AG04450 (cell line): ENCODE measurements around the gene CDH4. TPM values are rescaled to one million over a fixed set of nuclear protein-coding genes. Genes with fewer than 3 reads are reported as not detected.

ENCODE experiments used
- CTCF ChIA-PET: fragments of 300-600, 350-600 bp; formaldehyde crosslinking; extraction: SDS; loops from one replicate; lab custom pipeline; 2022; ENCODE audit warnings: antibody characterized with exemption, inconsistent platforms; lab: Charles Lee
- POLR2A ChIA-PET: fragments of 350-600 bp; formaldehyde crosslinking; extraction: SDS; loops from one replicate; lab custom pipeline; 2021; ENCODE audit warnings: antibody characterized with exemption, inconsistent platforms; lab: Yijun Ruan, JAX
- DNase-seq: peaks from one replicate; pipeline ENCODE4 v3.0.0-alpha.2; 2011; ENCODE audit warnings: low read depth, low spot score
- H3K27ac ChIP-seq: one replicate; pipeline ENCODE4 v1.5.1; 2012; ENCODE audit warnings: low read depth, low read length, control low read depth
- H3K27me3 ChIP-seq: one replicate; pipeline ENCODE4 v1.6.0; 2012; ENCODE audit warnings: low read length; ENCODE audit not compliant: control insufficient read depth, insufficient read depth
- H3K4me3 ChIP-seq: 2 replicates; pipeline ENCODE4 v1.5.1; 2011; ENCODE audit warnings: mild to moderate bottlenecking, low read depth, low read length, control low read depth
- H3K9me3 ChIP-seq: 2 replicates; pipeline ENCODE4 v1.5.1; 2012; ENCODE audit warnings: low read length; ENCODE audit not compliant: control insufficient read depth, insufficient read depth
- CTCF ChIP-seq: IDR thresholded peaks from 2 replicates; pipeline ENCODE4 v1.5.1; 2011; ENCODE audit warnings: low read depth, low read length, control low read depth, inconsistent platforms
- polyA plus RNA-seq: library from polyadenylated mRNA; depleted of rRNA; stranded (reverse); fragments of >200 nt; gene quantifications from 2 replicates; pipeline ENCODE4 v1.2.3, GENCODE V29; 2011

Gene CDH4
- polyA plus RNA-seq, 1 experiment: 1.6 TPM

- Histone ChIP-seq H3K27ac (no peak overlapping the region), H3K27me3 (peaks cover 7% of the 10 kb centered on the region), H3K4me3 (no peak overlapping the region), H3K9me3 (no peaks in the 10 kb centered on the region; the same call in 1 of the 2 replicates)
- no peak for TF ChIP-seq CTCF
- no peak for DNase-seq
- ChIA-PET POLR2A (no interaction called here), CTCF (no interaction called here)
Observed at GRCh38 chr20:61737812-61738443, 485.9 kb downstream of the CDH4 start.

GRCh38 chr20:61738601-61739069 lies 486.6 kb downstream of the CDH4 start:
- POLR2A ChIA-PET: no interaction called here

GRCh38 chr20:61739086-61739831 lies 487.2 kb downstream of the CDH4 start:
- Histone ChIP-seq H3K4me3 (no peak overlapping the region), H3K9me3 (no peaks in the 10 kb centered on the region; the same call in 1 of the 2 replicates)
- no peak for TF ChIP-seq CTCF

More at GRCh38 chr20:61738601-61739069, 486.6 kb downstream of the CDH4 start:
- Histone ChIP-seq H3K9me3 (no peaks in the 10 kb centered on the region; the same call in 1 of the 2 replicates), H3K27ac (no peak overlapping the region), H3K27me3 (peaks cover 7% of the 10 kb centered on the region), H3K4me3 (no peak overlapping the region)
- no peak for DNase-seq
- CTCF ChIA-PET: no interaction called here
- TF ChIP-seq CTCF: no peak

DNA sequence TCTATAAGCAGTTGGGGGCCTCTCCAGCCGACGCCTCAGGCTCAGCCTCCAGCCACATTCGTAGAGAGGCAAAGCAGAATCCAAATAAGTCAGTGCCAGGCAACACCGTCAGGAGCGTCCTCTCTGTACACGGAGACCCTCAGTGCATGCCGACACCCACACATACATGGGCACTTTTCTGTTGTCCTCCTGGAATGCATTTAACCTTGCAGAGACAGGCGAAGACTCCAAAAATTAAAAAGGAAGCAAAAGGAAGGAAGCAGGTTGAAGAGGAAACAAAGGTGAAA lies 487.7 kb downstream of the CDH4 start:
- Histone ChIP-seq H3K27me3 (peaks cover 7% of the 10 kb centered on the region), H3K4me3 (no peak overlapping the region), H3K27ac (no peak overlapping the region), H3K9me3 (no peaks in the 10 kb centered on the region; the same call in 1 of the 2 replicates)
- DNase-seq: no peak
- ChIA-PET CTCF (no interaction called here), POLR2A (no interaction called here)
- TF ChIP-seq CTCF: no peak

More at GRCh38 chr20:61739086-61739831, 487.2 kb downstream of the CDH4 start:
- ChIA-PET CTCF (no interaction called here), POLR2A (no interaction called here)
- peaks cover 7% of the 10 kb centered on the region for H3K27me3 ChIP-seq
- no peak for DNase-seq
- no peak overlapping the region for H3K27ac ChIP-seq
